ENCODE results near the gene GRAMD1A.
"Not testable (repeated sequence)": the region's sequence is repeated elsewhere in the genome, so short reads cannot be mapped to it uniquely, and the experiment has no call there.

The GRAMD1A gene

GRCh38 chr19:35046461-35046860, 46.3 kb downstream of the GRAMD1A start:
- H3K27ac ChIP-seq = no peak overlapping the region
- no peak for TF ChIP-seq ZFX (IDR thresholded peaks at IDR 0.05; ENCODE audit: borderline replicate concordance)
- TF ChIP-seq CTCF (IDR thresholded peaks at IDR 0.05) = no peak

DNA sequence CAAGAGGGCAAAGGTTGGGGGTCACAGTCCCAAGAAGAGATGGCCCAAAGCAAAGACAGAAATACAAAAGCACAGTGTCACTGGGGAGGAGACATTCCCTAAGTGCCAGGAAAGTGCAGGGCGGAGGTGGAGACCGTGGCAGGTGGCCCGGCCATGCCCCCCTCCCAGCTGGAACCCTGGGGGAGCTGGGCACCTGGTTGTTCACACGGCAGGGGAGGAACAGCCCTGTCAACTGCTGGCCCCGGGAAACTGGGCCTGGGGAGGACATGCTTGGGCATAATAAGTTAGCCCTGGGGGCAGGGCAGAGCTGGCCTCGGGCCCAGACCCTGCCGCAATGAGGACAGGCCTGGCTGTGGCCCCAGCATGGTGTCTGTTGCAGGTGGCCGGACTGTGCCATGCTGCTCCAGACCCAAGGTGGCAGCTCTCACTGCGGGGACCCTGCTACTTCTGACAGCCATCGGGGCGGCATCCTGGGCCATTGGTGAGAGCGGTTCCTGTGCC, 48.8 kb downstream of the GRAMD1A start:
- H3K27ac ChIP-seq = no peak overlapping the region
- TF ChIP-seq CTCF (IDR thresholded peaks at IDR 0.05) (no peak), ZFX (IDR thresholded peaks at IDR 0.05; ENCODE audit: borderline replicate concordance) (no peak)

- TF ChIP-seq ZFX (IDR thresholded peaks at IDR 0.05; ENCODE audit: borderline replicate concordance) (no peak), CTCF (IDR thresholded peaks at IDR 0.05) (no peak)
- no peak overlapping the region for H3K27ac ChIP-seq
Measured at GRCh38 chr19:35049456-35049855, 49.3 kb downstream of the GRAMD1A start.

GRCh38 chr19:35050662-35051061, 50.5 kb downstream of the GRAMD1A start:
- H3K27ac ChIP-seq = not testable (repeated sequence)

DNA sequence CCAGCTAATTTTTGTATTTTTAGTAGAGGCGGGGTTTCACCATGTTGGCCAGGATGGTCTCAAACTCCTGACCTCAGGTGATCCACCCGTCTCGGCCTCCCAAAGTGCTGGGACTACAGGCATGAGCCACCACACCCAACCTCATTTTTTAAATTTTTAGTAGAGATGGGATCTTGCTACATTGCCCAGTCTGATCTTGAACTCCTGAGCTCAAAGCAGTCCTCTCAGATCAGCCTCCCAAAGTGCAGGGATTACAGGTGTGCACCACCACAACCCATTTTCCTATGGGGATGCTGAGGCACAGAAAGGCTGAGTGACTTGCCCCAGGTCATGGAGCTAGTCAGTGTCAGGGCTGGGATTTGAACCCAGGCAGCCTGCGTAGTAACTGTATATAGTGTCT, 51.1 kb downstream of the GRAMD1A start:
- not testable (repeated sequence) for H3K27ac ChIP-seq

DNA sequence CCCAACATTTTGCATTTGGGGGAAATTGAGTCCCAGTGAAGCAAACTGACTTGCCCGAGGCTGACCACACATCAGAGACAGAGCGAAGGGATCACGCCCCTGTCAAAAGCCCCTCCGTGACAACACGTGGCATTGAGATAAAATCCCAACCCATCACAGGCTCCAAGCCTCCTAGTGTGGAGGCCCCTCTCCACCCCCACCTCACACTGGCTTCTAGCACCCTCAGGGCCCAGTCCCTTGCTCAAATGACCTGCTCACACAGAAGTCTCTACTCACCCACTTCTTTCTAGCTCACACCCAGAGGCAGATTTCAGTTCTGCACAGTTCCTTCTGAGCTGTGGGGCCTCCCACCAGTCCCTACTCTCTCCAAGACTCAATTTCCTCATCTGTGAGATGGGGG, 51.7 kb downstream of the GRAMD1A start:
- TF ChIP-seq ZFX (IDR thresholded peaks at IDR 0.05; ENCODE audit: borderline replicate concordance) = no peak
- no peak for TF ChIP-seq CTCF (IDR thresholded peaks at IDR 0.05)

GRCh38 chr19:35052599-35053190, 52.6 kb downstream of the GRAMD1A start:
- TF ChIP-seq CTCF (IDR thresholded peaks at IDR 0.05) (no peak), ZFX (IDR thresholded peaks at IDR 0.05; ENCODE audit: borderline replicate concordance) (no peak)
- H3K27ac ChIP-seq = no peak overlapping the region

More for the DNA sequence above, 51.7 kb downstream of the GRAMD1A start:
- no peak overlapping the region for H3K27ac ChIP-seq

- H3K27ac ChIP-seq = no peak overlapping the region
- TF ChIP-seq CTCF (IDR thresholded peaks at IDR 0.05) (no peak), ZFX (IDR thresholded peaks at IDR 0.05; ENCODE audit: borderline replicate concordance) (no peak)
Measured at GRCh38 chr19:35053667-35054293, 53.7 kb downstream of the GRAMD1A start.

Data from 22Rv1 (cell line).